Suprapubic skin (tissue), 4 donors: ENCODE results near the gene SVIL.
"Not testable (repeated sequence)": the region's sequence is repeated elsewhere in the genome, so short reads cannot be mapped to it uniquely, and the experiment has no call there.

Experiments
- EP300 ChIP-seq: sonication (generic); formaldehyde crosslinking; IDR thresholded peaks from one replicate; pipeline ENCODE4 v1.6.1; 2017; ENCODE audit warnings: antibody characterized with exemption
- POLR2A ChIP-seq, 2 donors: fragments of 450-650 bp; IDR thresholded peaks; one replicate each; pipeline ENCODE4 v1.6.1; 2017; ENCODE audit warnings: antibody characterized with exemption in 2 of 2, mild to moderate bottlenecking in 2 of 2, moderate library complexity in 2 of 2
- POLR2AphosphoS5 ChIP-seq, 3 donors: sonication (generic); formaldehyde crosslinking; IDR thresholded peaks; one replicate each; pipeline ENCODE4 v1.6.1; 2017; ENCODE audit warnings: antibody characterized with exemption in 3 of 3
- TF ChIP-seq, protein P1 (sequence below), 2 donors: fragments of 200-600 bp in 1 of 2; fragments of 450-650 bp in 1 of 2; sonication (generic) in 1 of 2; IDR thresholded peaks; one replicate each; pipeline ENCODE4 v1.5.1; 2016 to 2019; ENCODE audit warnings: antibody characterized with exemption in 2 of 2, mild to moderate bottlenecking in 1 of 2, moderate library complexity in 1 of 2

DNA sequence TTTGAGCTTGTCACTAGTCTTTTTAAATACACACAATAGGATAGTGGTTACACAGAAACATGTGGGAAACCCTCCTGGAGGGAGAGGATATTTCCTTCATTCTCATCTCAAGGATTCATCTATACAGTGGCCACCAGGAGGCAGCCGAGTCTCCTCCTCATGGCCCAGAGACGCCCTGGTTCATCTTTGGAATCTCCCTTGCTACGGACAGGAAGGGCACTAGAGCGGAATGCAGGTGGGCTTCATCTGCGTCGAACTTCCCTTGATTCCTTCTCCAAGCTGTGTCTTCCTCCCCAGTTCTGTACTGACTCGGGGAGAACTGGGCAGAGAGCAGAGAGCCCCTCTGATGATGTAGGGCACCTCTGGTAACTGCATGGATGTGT, 146.9 kb downstream of the SVIL start:
- TF ChIP-seq POLR2A (IDR thresholded peaks at IDR 0.05); EP300; POLR2AphosphoS5 (IDR thresholded peaks at IDR 0.05): not testable (repeated sequence)
- TF ChIP-seq, protein P1, sequence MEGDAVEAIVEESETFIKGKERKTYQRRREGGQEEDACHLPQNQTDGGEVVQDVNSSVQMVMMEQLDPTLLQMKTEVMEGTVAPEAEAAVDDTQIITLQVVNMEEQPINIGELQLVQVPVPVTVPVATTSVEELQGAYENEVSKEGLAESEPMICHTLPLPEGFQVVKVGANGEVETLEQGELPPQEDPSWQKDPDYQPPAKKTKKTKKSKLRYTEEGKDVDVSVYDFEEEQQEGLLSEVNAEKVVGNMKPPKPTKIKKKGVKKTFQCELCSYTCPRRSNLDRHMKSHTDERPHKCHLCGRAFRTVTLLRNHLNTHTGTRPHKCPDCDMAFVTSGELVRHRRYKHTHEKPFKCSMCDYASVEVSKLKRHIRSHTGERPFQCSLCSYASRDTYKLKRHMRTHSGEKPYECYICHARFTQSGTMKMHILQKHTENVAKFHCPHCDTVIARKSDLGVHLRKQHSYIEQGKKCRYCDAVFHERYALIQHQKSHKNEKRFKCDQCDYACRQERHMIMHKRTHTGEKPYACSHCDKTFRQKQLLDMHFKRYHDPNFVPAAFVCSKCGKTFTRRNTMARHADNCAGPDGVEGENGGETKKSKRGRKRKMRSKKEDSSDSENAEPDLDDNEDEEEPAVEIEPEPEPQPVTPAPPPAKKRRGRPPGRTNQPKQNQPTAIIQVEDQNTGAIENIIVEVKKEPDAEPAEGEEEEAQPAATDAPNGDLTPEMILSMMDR (IDR thresholded peaks at IDR 0.05), result not testable (repeated sequence)
